Adrenal gland (tissue), 5 donors: Measurements from ENCODE around the gene GALNT10.

ENCODE experiments used
- CTCF ChIP-seq, 6 experiments: fragments of 450-650 bp in 4 of 6; fragments of 200-600 bp in 2 of 6; sonication (generic) in 1 of 6; IDR thresholded peaks; 1 replicate in 5 of 6; 2 replicates in 1 of 6; pipeline versions ENCODE4 v1.5.1 to v1.8.0; 2016 to 2021; ENCODE audit warnings: antibody characterized with exemption in 6 of 6, mild to moderate bottlenecking in 2 of 6, moderate library complexity in 1 of 6
- POLR2A ChIP-seq, 2 donors: fragments of 450-650 bp; IDR thresholded peaks; one replicate each; pipeline ENCODE4 v1.6.1; 2017; ENCODE audit warnings: antibody characterized with exemption in 2 of 2, mild to moderate bottlenecking in 2 of 2, moderate library complexity in 1 of 2
- donor health status: DM: no; HTN: no; CAD: no.

DNA sequence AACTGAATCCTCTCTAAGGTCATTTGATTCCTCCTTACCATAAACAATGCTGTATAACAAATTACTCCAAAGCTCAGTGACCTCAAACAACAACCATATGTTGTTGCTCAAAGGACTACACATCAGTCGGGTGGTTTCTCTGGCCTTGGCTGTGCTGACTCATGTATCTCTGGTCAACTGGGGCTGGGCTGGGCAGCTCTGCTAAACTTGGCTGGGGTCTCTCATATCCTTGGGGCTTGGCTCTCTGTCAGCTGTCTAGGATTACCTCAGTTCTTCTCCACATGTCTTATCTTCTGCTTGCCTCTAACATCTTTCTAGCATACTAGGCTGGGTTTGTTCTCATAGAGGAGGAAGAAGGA is 86.4 kb downstream of the GALNT10 start:
- no peak for TF ChIP-seq CTCF (IDR thresholded peaks at IDR 0.05)
- no peak for TF ChIP-seq POLR2A (IDR thresholded peaks at IDR 0.05)
